HCT116 (cell line): ENCODE results near the gene CLIC5. TPM values are rescaled to one million over a fixed set of nuclear protein-coding genes. Genes with fewer than 3 reads are reported as not detected.
"Not testable (repeated sequence)": the region's sequence is repeated elsewhere in the genome, so short reads cannot be mapped to it uniquely, and the experiment has no call there.

ENCODE experiments used
- ATAC-seq: fragments of 200-7000 bp; cut with Tn5 transposase; 2 replicates; pipeline ENCODE4 v1.9.1; 2020; ENCODE audit warnings: mild to moderate bottlenecking, moderate library complexity
- BruUV-seq: library from RNA; stranded (reverse); fragments of 400-500 nt; replicated peaks from 2 replicates; lab custom pipeline; 2021; lab: Mats Ljungman, UMichigan
- CTCF ChIA-PET: fragments of 300-600 bp; sonication (Branson Sonifier 250); formaldehyde crosslinking; loops from one replicate; lab custom pipeline; 2021; ENCODE audit warnings: antibody characterized with exemption; lab: Charles Lee
- POLR2A ChIA-PET: fragments of 300-600, 350-600 bp; sonication (Branson Sonifier 250); formaldehyde crosslinking; loops from one replicate; lab custom pipeline; 2021; ENCODE audit warnings: antibody characterized with exemption; lab: Charles Lee
- RAD21 ChIA-PET, 2 experiments: fragments of 300-600 bp; sonication (Branson Sonifier 250); formaldehyde crosslinking; loops; one replicate each; lab custom pipeline; 2023; ENCODE audit warnings: low total read pairs in 2 of 2; ENCODE audit not compliant: uncharacterized antibody in 2 of 2, unreplicated experiment in 2 of 2, low non-redundant PET in 1 of 2; lab: Charles Lee
- DNase-seq: peaks from one replicate; pipeline ENCODE4 v3.0.0-alpha.2; 2010; ENCODE audit warnings: low read depth, low spot score
- H2AFZ ChIP-seq: fragments of 200-600 bp; shearing (Covaris generic), sonication (generic); 2 replicates; pipeline ENCODE4 v1.6.1; 2017; ENCODE audit warnings: low read depth, mixed run types, mixed read lengths, antibody characterized with exemption, low read length; ENCODE audit not compliant: poor library complexity, severe bottlenecking
- H3K27ac ChIP-seq: 2 replicates; pipeline ENCODE4 v1.5.1; 2012; ENCODE audit warnings: low read depth, low read length
- H3K27me3 ChIP-seq: fragments of 200-600 bp; sonication (generic); 2 replicates; pipeline ENCODE4 v1.6.1; 2016; ENCODE audit warnings: mixed run types, low read length, mixed read lengths; ENCODE audit not compliant: insufficient read depth
- H3K36me3 ChIP-seq, 2 experiments: fragments of 200-500 bp in 1 of 2; fragments of 200-600 bp in 1 of 2; sonication (Bioruptor generic) in 1 of 2; sonication (generic) in 1 of 2; 2 replicates each; pipeline versions ENCODE4 v1.5.1 to v1.6.1; 2014 to 2016; ENCODE audit warnings: low read length in 2 of 2, inconsistent platforms in 1 of 2, mixed read lengths in 1 of 2, mixed run types in 1 of 2; ENCODE audit not compliant: insufficient read depth in 2 of 2, control insufficient read depth in 1 of 2
- H3K4me1 ChIP-seq, 2 experiments: fragments of 200-600 bp in 1 of 2; sonication (generic) in 1 of 2; 2 replicates each; pipeline versions ENCODE4 v1.5.1 to v1.6.1; 2012 to 2017; ENCODE audit warnings: low read length in 2 of 2, inconsistent platforms in 1 of 2, mild to moderate bottlenecking in 1 of 2, mixed read lengths in 1 of 2, mixed run types in 1 of 2, moderate library complexity in 1 of 2; ENCODE audit not compliant: insufficient read depth in 2 of 2, control insufficient read depth in 1 of 2
- H3K4me2 ChIP-seq: fragments of 200-600 bp; sonication (generic); 2 replicates; pipeline ENCODE4 v1.6.1; 2017; ENCODE audit warnings: mixed run types, low read length, mixed read lengths
- H3K4me3 ChIP-seq, 2 experiments: fragments of 200-600 bp in 1 of 2; sonication (generic) in 1 of 2; replicated peaks in 1 of 2; 2 replicates each; pipeline ENCODE4 v1.5.1; 2011 to 2016; ENCODE audit warnings: low read length in 2 of 2, control low read depth in 1 of 2, low read depth in 1 of 2, mild to moderate bottlenecking in 1 of 2, mixed read lengths in 1 of 2, mixed run types in 1 of 2
- H3K79me2 ChIP-seq: fragments of 200-600 bp; sonication (generic); 2 replicates; pipeline ENCODE4 v1.6.1; 2017; ENCODE audit warnings: mild to moderate bottlenecking, mixed run types, low read length, moderate library complexity, mixed read lengths; ENCODE audit not compliant: insufficient read depth
- H3K9ac ChIP-seq: fragments of 200-600 bp; sonication (generic); 2 replicates; pipeline ENCODE4 v1.6.1; 2016; ENCODE audit warnings: low read length, mixed read lengths
- H3K9me2 ChIP-seq: fragments of 200-600 bp; sonication (generic), shearing (Covaris generic); 2 replicates; pipeline ENCODE4 v1.6.1; 2017; ENCODE audit warnings: mixed run types, mild to moderate bottlenecking, moderate library complexity; ENCODE audit not compliant: insufficient read depth
- H3K9me3 ChIP-seq, 2 experiments: fragments of 200-500 bp in 1 of 2; fragments of 200-600 bp in 1 of 2; sonication (Bioruptor generic) in 1 of 2; sonication (generic) in 1 of 2; 2 replicates each; pipeline ENCODE4 v1.6.1; 2014 to 2017; ENCODE audit warnings: low read length in 2 of 2, mixed read lengths in 2 of 2, inconsistent platforms in 1 of 2, low read depth in 1 of 2, mild to moderate bottlenecking in 1 of 2, mixed run types in 1 of 2, moderate library complexity in 1 of 2; ENCODE audit not compliant: control insufficient read depth in 1 of 2, insufficient read depth in 1 of 2
- H4K20me1 ChIP-seq: fragments of 200-600 bp; sonication (generic), shearing (Covaris generic); 2 replicates; pipeline ENCODE4 v1.6.1; 2017; ENCODE audit warnings: mixed run types, mild to moderate bottlenecking, moderate library complexity; ENCODE audit not compliant: insufficient read depth
- ATF3 ChIP-seq: IDR thresholded peaks from 2 replicates; pipeline ENCODE4 v1.6.1; 2012
- CEBPB ChIP-seq: IDR thresholded peaks from 2 replicates; pipeline ENCODE4 v1.6.1; 2012; ENCODE audit warnings: low read depth
- CTCF ChIP-seq, 3 experiments: fragments of 200-600 bp in 1 of 3; sonication (generic) in 1 of 3; IDR thresholded peaks in 2 of 3; conservative IDR thresholded peaks in 1 of 3; 2 replicates each; pipeline ENCODE4 v1.5.1; 2012 to 2017; ENCODE audit warnings: low read depth in 2 of 3, low read length in 2 of 3, antibody characterized with exemption in 1 of 3, borderline replicate concordance in 1 of 3, control low read depth in 1 of 3, mild to moderate bottlenecking in 1 of 3, mixed read lengths in 1 of 3, mixed run types in 1 of 3, moderate library complexity in 1 of 3; ENCODE audit not compliant: insufficient read depth in 1 of 3
- POLR2AphosphoS5 ChIP-seq: IDR thresholded peaks from 2 replicates; pipeline ENCODE4 v1.6.1; 2011; ENCODE audit warnings: mild to moderate bottlenecking, low read depth, low read length, moderate library complexity
- ZBTB33 ChIP-seq: IDR thresholded peaks from 2 replicates; pipeline ENCODE4 v1.6.1; 2011; ENCODE audit warnings: mild to moderate bottlenecking, low read length, moderate library complexity; ENCODE audit not compliant: insufficient replicate concordance; ENCODE audit errors: extremely low read depth
- intact Hi-C: fragments of 100-400 bp; cut with micrococcal nuclease; formaldehyde crosslinking; loops from 2 replicates; pipeline ENCODE4 v1.10.0; 2022
- total RNA-seq: library from RNA; stranded (reverse); gene quantifications from one replicate; pipeline ENCODE4 v1.2.1, GENCODE V29; 2021; ENCODE audit not compliant: unreplicated experiment

CLIC5 gene
- total RNA-seq, 1 experiment from 2014 or later: 0.20 TPM

- H3K4me1 ChIP-seq, H3K4me2 ChIP-seq, H3K27ac ChIP-seq, BruUV-seq, RAD21 ChIA-PET, H3K27me3 ChIP-seq, H3K36me3 ChIP-seq, H3K79me2 ChIP-seq, POLR2A ChIA-PET, ATAC-seq, intact Hi-C loops, H4K20me1 ChIP-seq, H3K9me3 ChIP-seq, H3K9me2 ChIP-seq, DNase-seq, H3K4me3 ChIP-seq, H3K9ac ChIP-seq, H2AFZ ChIP-seq: not testable (repeated sequence)
- peak in 2 of 3 experiments; percentile 6 to 28; a peak in 3 of 6 replicates for TF ChIP-seq CTCF (IDR thresholded peaks at IDR 0.05 in 2 of 3, conservative IDR thresholded peaks at IDR 0.05 in 1 of 3; ENCODE audit: borderline replicate concordance in 1 of 3, insufficient read depth in 1 of 3, low read depth in 2 of 3, low read length in 2 of 3)
- CTCF ChIA-PET: interaction anchor here (0.7 to 1.2 kb wide), 3 partner anchors 1065 to 1296 kb away, joined by 3 read pairs; no protein-coding TSS in a partner anchor
Observed at GRCh38 chr6:45926423-45926822, 89.2 kb downstream of the CLIC5 start.

- H3K4me2 ChIP-seq: no peak overlapping the region
- CTCF ChIA-PET: interaction anchor here (1.2 to 1.7 kb wide), 2 partner anchors 210 to 1449 kb away, joined by 5 to 8 read pairs; no protein-coding TSS in a partner anchor
Observed at GRCh38 chr6:45924763-45925342, 90.8 kb downstream of the CLIC5 start.

More at GRCh38 chr6:45924763-45925342, 90.8 kb downstream of the CLIC5 start:
- intact Hi-C loops: loop anchor here (5.0 kb wide), 2 partner anchors 208 to 503 kb away; no protein-coding TSS in a partner anchor
- BruUV-seq: no TSS peak
- no peaks in the 10 kb centered on the region for H4K20me1 ChIP-seq
- TF ChIP-seq ATF3 (no peak), ZBTB33 (no peak), CEBPB (no peak), POLR2AphosphoS5 (no peak)
- TF ChIP-seq, all 23 proteins: peak for 0
- DNase-seq: no peak
- no peak overlapping the region for H2AFZ ChIP-seq
- no peak overlapping the region for H3K9ac ChIP-seq
- no peaks in the 10 kb centered on the region for H3K79me2 ChIP-seq
- ChIA-PET RAD21 (interaction anchor here in 1 of 2 experiments (0.7 kb wide), 1 partner anchor 1295 kb away, joined by 3 read pairs; no protein-coding TSS in a partner anchor), POLR2A (no interaction called here)
- H3K36me3 ChIP-seq: no peaks in the 10 kb centered on the region
- no peaks in the 10 kb centered on the region for H3K9me3 ChIP-seq
- no peak overlapping the region for H3K4me3 ChIP-seq
- H3K9me2 ChIP-seq: no peaks in the 10 kb centered on the region
- no peak for ATAC-seq
- no peak overlapping the region for H3K27ac ChIP-seq
- H3K27me3 ChIP-seq: no peaks in the 10 kb centered on the region
- H3K4me1 ChIP-seq: no peaks in the 10 kb centered on the region
